ENCODE data around the gene SYCE1.
"Not testable (repeated sequence)": the region's sequence is repeated elsewhere in the genome, so short reads cannot be mapped to it uniquely, and the experiment has no call there.

The SYCE1 gene

DNA sequence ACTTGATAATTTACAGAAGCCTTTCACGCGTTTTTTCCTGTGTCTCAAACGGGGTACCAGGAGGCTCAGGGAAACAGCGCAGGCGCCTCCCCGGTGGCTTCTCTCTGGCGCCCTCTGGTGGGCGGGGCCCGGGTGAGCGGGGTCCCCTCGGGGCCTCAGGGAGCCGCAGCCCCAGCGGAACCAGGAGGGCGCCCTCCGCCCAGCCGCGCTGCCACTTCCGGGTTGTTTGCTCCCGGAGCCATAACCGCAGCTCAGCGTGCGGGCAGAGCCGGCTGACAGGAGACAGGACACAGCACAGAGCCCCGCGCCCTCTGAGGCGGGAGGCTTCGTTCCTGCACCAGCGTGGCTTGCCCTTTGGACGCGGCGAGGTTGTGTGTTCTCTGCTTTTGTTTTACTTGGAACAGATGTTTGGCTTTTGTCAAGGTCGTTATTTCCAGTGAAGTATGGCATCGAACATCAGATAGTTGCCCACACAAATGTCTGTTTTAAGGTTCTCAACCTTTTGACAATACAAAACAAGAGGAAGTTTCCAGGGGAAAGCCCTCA lies 45.1 kb downstream of the SYCE1 start:
- Mint-ChIP-seq H3K9me3 (peaks cover 70% of the 10 kb centered on the region), H3K27me3 (ENCODE audit: low read depth, poor library complexity) (peaks cover 7% of the 10 kb centered on the region), H3K36me3 (ENCODE audit: low read depth) (no peaks in the 10 kb centered on the region), H3K27ac (no peak overlapping the region), H3K4me1 (no peaks in the 10 kb centered on the region), H3K4me3 (no peak overlapping the region)
- TF ChIP-seq, protein P1, sequence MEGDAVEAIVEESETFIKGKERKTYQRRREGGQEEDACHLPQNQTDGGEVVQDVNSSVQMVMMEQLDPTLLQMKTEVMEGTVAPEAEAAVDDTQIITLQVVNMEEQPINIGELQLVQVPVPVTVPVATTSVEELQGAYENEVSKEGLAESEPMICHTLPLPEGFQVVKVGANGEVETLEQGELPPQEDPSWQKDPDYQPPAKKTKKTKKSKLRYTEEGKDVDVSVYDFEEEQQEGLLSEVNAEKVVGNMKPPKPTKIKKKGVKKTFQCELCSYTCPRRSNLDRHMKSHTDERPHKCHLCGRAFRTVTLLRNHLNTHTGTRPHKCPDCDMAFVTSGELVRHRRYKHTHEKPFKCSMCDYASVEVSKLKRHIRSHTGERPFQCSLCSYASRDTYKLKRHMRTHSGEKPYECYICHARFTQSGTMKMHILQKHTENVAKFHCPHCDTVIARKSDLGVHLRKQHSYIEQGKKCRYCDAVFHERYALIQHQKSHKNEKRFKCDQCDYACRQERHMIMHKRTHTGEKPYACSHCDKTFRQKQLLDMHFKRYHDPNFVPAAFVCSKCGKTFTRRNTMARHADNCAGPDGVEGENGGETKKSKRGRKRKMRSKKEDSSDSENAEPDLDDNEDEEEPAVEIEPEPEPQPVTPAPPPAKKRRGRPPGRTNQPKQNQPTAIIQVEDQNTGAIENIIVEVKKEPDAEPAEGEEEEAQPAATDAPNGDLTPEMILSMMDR (IDR thresholded peaks at IDR 0.05): no peak
- peak; percentile 30 for DNase-seq

DNA sequence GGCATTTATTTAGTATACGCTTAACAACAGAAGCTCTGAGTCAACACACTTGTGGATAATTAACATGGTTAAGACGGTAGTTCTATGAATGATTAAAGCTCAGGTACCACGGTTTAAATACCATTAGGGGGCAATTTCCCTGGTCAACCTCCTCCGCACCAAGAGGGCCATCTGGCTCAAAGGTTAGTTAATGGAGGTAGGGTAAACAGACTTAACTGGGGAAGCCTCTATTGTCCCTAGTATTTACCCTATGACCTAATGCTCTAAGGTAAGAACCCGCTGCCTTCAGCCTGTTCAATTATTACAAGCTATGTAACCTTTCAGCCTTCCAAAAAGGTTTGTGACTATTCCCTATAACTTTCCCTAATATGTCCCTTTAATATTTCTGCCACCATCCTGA lies 46.9 kb downstream of the SYCE1 start:
- not testable (repeated sequence) for DNase-seq; H3K36me3 Mint-ChIP-seq (ENCODE audit: low read depth); H3K27me3 Mint-ChIP-seq (ENCODE audit: low read depth, poor library complexity); H3K27ac Mint-ChIP-seq; H3K4me3 Mint-ChIP-seq; H3K4me1 Mint-ChIP-seq
- H3K9me3 Mint-ChIP-seq: peaks cover 69% of the 10 kb centered on the region

DNA sequence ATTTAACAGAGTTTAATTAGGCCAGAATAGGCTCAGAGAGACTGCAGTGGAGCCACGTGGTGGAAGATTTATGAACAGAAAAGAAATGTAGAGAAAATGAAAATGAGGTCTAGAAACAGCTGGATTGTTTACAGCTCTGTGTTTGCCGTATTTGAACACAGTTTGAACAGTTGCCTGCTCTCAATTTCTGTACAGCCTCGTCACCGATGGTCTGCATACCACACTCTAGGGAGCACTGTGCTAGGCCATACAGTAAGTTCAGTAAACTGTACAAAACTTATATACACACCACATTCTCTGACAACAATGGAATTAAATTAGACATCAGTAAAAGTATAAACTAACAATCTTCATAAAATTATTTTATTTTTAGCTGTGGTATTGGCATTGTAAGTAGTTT lies 49.3 kb downstream of the SYCE1 start:
- TF ChIP-seq, protein P1 (IDR thresholded peaks at IDR 0.05): no peak
- H3K27me3 Mint-ChIP-seq (ENCODE audit: low read depth, poor library complexity): peaks cover 3% of the 10 kb centered on the region
- H3K36me3 Mint-ChIP-seq (ENCODE audit: low read depth): no peaks in the 10 kb centered on the region
- DNase-seq: no peak
- H3K27ac Mint-ChIP-seq: no peak overlapping the region
- no peaks in the 10 kb centered on the region for H3K4me1 Mint-ChIP-seq
- H3K9me3 Mint-ChIP-seq: peaks cover 56% of the 10 kb centered on the region
- no peak overlapping the region for H3K4me3 Mint-ChIP-seq

DNA sequence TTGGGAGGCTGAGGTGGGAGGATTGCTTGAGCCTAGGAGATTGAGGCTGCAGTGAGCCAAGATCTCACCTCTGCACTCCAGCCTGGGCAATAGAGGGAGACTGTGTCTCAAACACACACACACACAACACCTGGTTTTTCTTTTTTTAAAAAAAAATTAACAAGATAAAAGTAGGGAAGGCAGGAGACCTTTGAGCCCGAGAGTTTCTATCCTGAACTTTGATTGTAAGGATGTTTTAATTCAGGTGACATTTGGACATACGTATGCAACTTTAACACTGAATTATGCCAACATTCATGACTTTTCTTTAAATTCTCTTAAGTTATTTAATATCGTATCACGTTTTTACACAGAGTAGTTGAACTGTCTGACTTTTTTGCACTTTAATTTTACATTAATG lies 49.9 kb downstream of the SYCE1 start:
- H3K27ac Mint-ChIP-seq: no peak overlapping the region
- H3K4me3 Mint-ChIP-seq: no peak overlapping the region
- no peaks in the 10 kb centered on the region for H3K36me3 Mint-ChIP-seq (ENCODE audit: low read depth)
- peaks cover 56% of the 10 kb centered on the region for H3K9me3 Mint-ChIP-seq
- H3K27me3 Mint-ChIP-seq (ENCODE audit: low read depth, poor library complexity): peaks cover 3% of the 10 kb centered on the region
- H3K4me1 Mint-ChIP-seq: no peaks in the 10 kb centered on the region
- TF ChIP-seq, protein P1 (IDR thresholded peaks at IDR 0.05): no peak
- DNase-seq: no peak

DNA sequence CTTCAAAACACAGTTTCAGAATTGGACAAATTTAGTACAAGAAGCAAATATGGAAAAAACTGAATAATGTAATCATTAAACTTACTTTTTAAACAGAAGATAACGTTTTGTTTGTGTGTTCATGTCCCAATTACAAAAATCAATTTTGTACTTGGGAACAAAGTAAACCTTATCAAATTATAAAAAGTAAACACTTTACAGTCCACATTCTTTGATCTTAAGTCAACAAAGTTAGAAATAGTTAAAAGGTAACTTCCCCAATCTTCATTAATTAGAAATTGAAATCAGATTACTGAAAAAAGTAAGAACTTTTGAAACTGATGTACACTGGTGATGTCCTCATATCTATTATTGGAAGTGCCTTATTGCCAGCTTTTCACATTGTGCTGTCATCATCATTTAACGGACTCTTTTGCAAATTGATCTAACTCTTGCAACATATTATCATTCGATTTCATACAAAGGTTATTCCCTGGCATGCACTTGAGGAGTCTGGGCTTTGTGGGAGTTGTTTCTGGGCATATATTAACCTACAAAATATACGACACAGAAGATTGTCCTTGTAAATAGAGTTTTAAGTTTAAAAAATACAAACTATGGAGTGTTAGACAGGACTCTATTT lies 53.4 kb downstream of the SYCE1 start:
- peaks cover 6% of the 10 kb centered on the region for H3K27me3 Mint-ChIP-seq (ENCODE audit: low read depth, poor library complexity)
- H3K4me3 Mint-ChIP-seq: no peak overlapping the region
- DNase-seq: no peak
- H3K27ac Mint-ChIP-seq: no peak overlapping the region
- H3K9me3 Mint-ChIP-seq: peaks cover 67% of the 10 kb centered on the region
- H3K4me1 Mint-ChIP-seq: no peaks in the 10 kb centered on the region
- no peaks in the 10 kb centered on the region for H3K36me3 Mint-ChIP-seq (ENCODE audit: low read depth)
- TF ChIP-seq, protein P1 (IDR thresholded peaks at IDR 0.05): no peak

DNA sequence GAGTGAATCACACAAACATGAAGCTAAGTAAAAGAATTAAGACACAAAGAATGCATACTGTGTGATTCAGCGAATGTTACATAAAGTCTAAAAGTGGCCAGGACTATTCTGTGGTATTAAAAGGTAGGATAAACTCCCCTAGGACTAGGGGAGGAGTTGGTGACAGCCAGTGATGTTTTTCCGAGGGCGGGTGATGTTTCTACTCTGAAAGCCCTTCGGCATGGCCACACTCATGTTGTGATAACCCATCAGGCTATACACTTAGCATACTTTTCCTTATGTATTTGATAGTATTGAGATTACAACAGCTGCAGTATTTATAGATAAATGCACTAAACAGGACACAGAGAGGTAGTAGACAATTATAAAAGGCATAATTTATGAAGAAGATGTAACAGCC lies 54.0 kb downstream of the SYCE1 start:
- TF ChIP-seq, protein P1 (IDR thresholded peaks at IDR 0.05): no peak
- Mint-ChIP-seq H3K36me3 (ENCODE audit: low read depth) (no peaks in the 10 kb centered on the region), H3K27me3 (ENCODE audit: low read depth, poor library complexity) (peaks cover 6% of the 10 kb centered on the region), H3K9me3 (peaks cover 64% of the 10 kb centered on the region), H3K4me1 (no peaks in the 10 kb centered on the region), H3K27ac (no peak overlapping the region), H3K4me3 (no peak overlapping the region)
- no peak for DNase-seq

Data from nephron progenitor cell (in vitro differentiated cells).